GM18870 (cell line): ENCODE measurements around the gene PPP1R1B.

Experiments used
- ATAC-seq: cut with Tn5 transposase; IDR thresholded peaks from one replicate; pipeline ENCODE4 v1.9.1; 2021; ENCODE audit warnings: moderate library complexity; ENCODE audit not compliant: unreplicated experiment

PPP1R1B gene

GRCh38 chr17:39651923-39652586, 25.3 kb downstream of the PPP1R1B start:
- ATAC-seq = no peak

- no peak for ATAC-seq
Measured at GRCh38 chr17:39652587-39653315, 26.0 kb downstream of the PPP1R1B start.

- no peak for ATAC-seq
Measured at GRCh38 chr17:39653316-39653661, 26.5 kb downstream of the PPP1R1B start.

- ATAC-seq = no peak
Measured at GRCh38 chr17:39653662-39654331, 27.0 kb downstream of the PPP1R1B start.

GRCh38 chr17:39655105-39655504, 28.4 kb downstream of the PPP1R1B start:
- no peak for ATAC-seq

- no peak for ATAC-seq
Measured at GRCh38 chr17:39658346-39658745, 31.6 kb downstream of the PPP1R1B start.

GRCh38 chr17:39658760-39659159, 32.0 kb downstream of the PPP1R1B start:
- no peak for ATAC-seq

GRCh38 chr17:39659279-39660010, 32.7 kb downstream of the PPP1R1B start:
- no peak for ATAC-seq

GRCh38 chr17:39660011-39660360, 33.2 kb downstream of the PPP1R1B start:
- no peak for ATAC-seq

- no peak for ATAC-seq
Measured at GRCh38 chr17:39660397-39661385, 33.9 kb downstream of the PPP1R1B start.

GRCh38 chr17:39661744-39662541, 35.2 kb downstream of the PPP1R1B start:
- ATAC-seq = no peak

GRCh38 chr17:39662551-39663339, 36.0 kb downstream of the PPP1R1B start:
- ATAC-seq = no peak

GRCh38 chr17:39663340-39663687, 36.6 kb downstream of the PPP1R1B start:
- ATAC-seq = no peak

GRCh38 chr17:39663688-39664580, 37.2 kb downstream of the PPP1R1B start:
- no peak for ATAC-seq

GRCh38 chr17:39664581-39665561, 38.1 kb downstream of the PPP1R1B start, which contains the start of gene TCAP:
TCAP (plus strand) TSS chr17:39665349; CDS start chr17:39665360, 11 bp downstream.
- no peak for ATAC-seq

GRCh38 chr17:39665642-39666224, 39.0 kb downstream of the PPP1R1B start:
- no peak for ATAC-seq
